Inferior parietal cortex (tissue), 1 donor: Measurements from ENCODE around the gene SGSM2.
A peak's percentile ranks its signal among the peaks of the same experiment; 100 is the strongest.

Source experiments
- DNase-seq: peaks from one replicate; pipeline ENCODE4 v3.0.0-alpha.2; 2016; ENCODE audit errors: extremely low spot score

Gene SGSM2

GRCh38 chr17:2387086-2388019 is 50.1 kb downstream of the SGSM2 start:
- no peak for DNase-seq

- no peak for DNase-seq
Observed at GRCh38 chr17:2388020-2388682, 50.9 kb downstream of the SGSM2 start.

GRCh38 chr17:2388683-2389055 is 51.4 kb downstream of the SGSM2 start:
- no peak for DNase-seq

GRCh38 chr17:2390199-2390836 is 53.0 kb downstream of the SGSM2 start:
- no peak for DNase-seq

- DNase-seq, result no peak
Observed at GRCh38 chr17:2391597-2392251, 54.4 kb downstream of the SGSM2 start.

- DNase-seq, result peak; percentile 84
Observed at GRCh38 chr17:2392252-2393173, 55.2 kb downstream of the SGSM2 start.

GRCh38 chr17:2393174-2393953 is 56.1 kb downstream of the SGSM2 start:
- peak; percentile 87 for DNase-seq

- DNase-seq, result no peak
Observed at GRCh38 chr17:2393954-2394749, 56.9 kb downstream of the SGSM2 start.

GRCh38 chr17:2394775-2395201 is 57.5 kb downstream of the SGSM2 start:
- no peak for DNase-seq

GRCh38 chr17:2395258-2396181 is 58.2 kb downstream of the SGSM2 start:
- DNase-seq, result no peak

- DNase-seq, result no peak
Observed at GRCh38 chr17:2396192-2396567, 58.9 kb downstream of the SGSM2 start.

GRCh38 chr17:2396568-2397246 is 59.4 kb downstream of the SGSM2 start:
- peak; percentile 55 for DNase-seq

- no peak for DNase-seq
Observed at GRCh38 chr17:2397247-2398171, 60.2 kb downstream of the SGSM2 start.

GRCh38 chr17:2398182-2398581 is 60.9 kb downstream of the SGSM2 start:
- DNase-seq, result no peak

- no peak for DNase-seq
Observed at GRCh38 chr17:2398655-2399571, 61.6 kb downstream of the SGSM2 start.
